HEK293 (cell line): Measurements from ENCODE around the gene MTERF1.

Source experiments
- CTCF ChIA-PET: fragments of 350-600 bp; formaldehyde crosslinking; extraction: SDS; loops from one replicate; lab custom pipeline; 2021; ENCODE audit warnings: antibody characterized with exemption; lab: Yijun Ruan, JAX
- POLR2A ChIA-PET: fragments of 300-600 bp; formaldehyde crosslinking; extraction: SDS; loops from one replicate; lab custom pipeline; 2020; ENCODE audit warnings: antibody characterized with exemption, inconsistent platforms; lab: Yijun Ruan, JAX
- H3K27ac ChIP-seq: fragments of 200-500 bp; sonication (Bioruptor generic); 2 replicates; pipeline ENCODE4 v1.5.1; 2014; ENCODE audit warnings: low read depth, low read length, control low read depth, inconsistent platforms; ENCODE audit errors: extremely low read depth
- H3K36me3 ChIP-seq, 2 experiments: fragments of 200-500 bp in 1 of 2; sonication (Bioruptor generic) in 1 of 2; 1 replicate in 1 of 2; 2 replicates in 1 of 2; pipeline ENCODE4 v1.5.1; 2014 to 2017; ENCODE audit warnings: inconsistent platforms in 2 of 2, low read length in 2 of 2; ENCODE audit not compliant: control insufficient read depth in 2 of 2, insufficient read depth in 1 of 2
- H3K4me1 ChIP-seq: fragments of 200-500 bp; sonication (Bioruptor generic); 2 replicates; pipeline ENCODE4 v1.5.1; 2014; ENCODE audit warnings: mild to moderate bottlenecking, low read length, inconsistent platforms; ENCODE audit not compliant: control insufficient read depth, insufficient read depth
- H3K4me3 ChIP-seq: 2 replicates; pipeline ENCODE4 v1.5.1; 2011; ENCODE audit warnings: low read depth, mild to moderate bottlenecking, control low read depth, low read length, moderate library complexity
- H3K9me3 ChIP-seq: fragments of 200-500 bp; sonication (Bioruptor generic); 2 replicates; pipeline ENCODE4 v1.5.1; 2014; ENCODE audit warnings: low read depth, low read length, inconsistent platforms; ENCODE audit not compliant: control insufficient read depth, insufficient read depth
- BCL11B ChIP-seq: fragments of 450-650 bp; formaldehyde crosslinking; IDR thresholded peaks from 2 replicates; pipeline ENCODE4 v1.5.1; 2016; ENCODE audit warnings: low read depth, missing biosample characterization, missing genetic modification characterization
- KLF1 ChIP-seq: fragments of 450-650 bp; formaldehyde crosslinking; IDR thresholded peaks from 2 replicates; pipeline ENCODE4 v1.5.1; 2016; ENCODE audit warnings: missing biosample characterization, missing genetic modification characterization
- KLF10 ChIP-seq: fragments of 450-650 bp; IDR thresholded peaks from 2 replicates; pipeline ENCODE4 v1.5.1; 2018; ENCODE audit warnings: missing biosample characterization, mild to moderate bottlenecking, missing genetic modification characterization
- KLF9 ChIP-seq: fragments of 450-650 bp; formaldehyde crosslinking; IDR thresholded peaks from 2 replicates; pipeline ENCODE4 v1.5.1; 2016; ENCODE audit warnings: missing biosample characterization, missing genetic modification characterization, low read depth
- SP2 ChIP-seq: fragments of 450-650 bp; formaldehyde crosslinking; IDR thresholded peaks from 2 replicates; pipeline ENCODE4 v1.5.1; 2016; ENCODE audit warnings: missing biosample characterization, missing genetic modification characterization
- TCF7L2 ChIP-seq: IDR thresholded peaks from 2 replicates; pipeline ENCODE4 v1.6.1; 2011; ENCODE audit warnings: low read depth, mild to moderate bottlenecking, inconsistent platforms, low read length, moderate library complexity, borderline replicate concordance
- WT1 ChIP-seq: fragments of 450-650 bp; formaldehyde crosslinking; IDR thresholded peaks from 2 replicates; pipeline ENCODE4 v1.5.1; 2016; ENCODE audit warnings: missing biosample characterization, missing genetic modification characterization
- ZBTB21 ChIP-seq: fragments of 450-650 bp; formaldehyde crosslinking; IDR thresholded peaks from 2 replicates; pipeline ENCODE4 v1.5.1; 2017; ENCODE audit warnings: missing biosample characterization, missing genetic modification characterization
- ZFHX2 ChIP-seq: fragments of 450-650 bp; formaldehyde crosslinking; conservative IDR thresholded peaks from 2 replicates; pipeline ENCODE4 v1.5.1; 2016; ENCODE audit warnings: missing biosample characterization, missing genetic modification characterization
- ZIC2 ChIP-seq: fragments of 450-650 bp; formaldehyde crosslinking; IDR thresholded peaks from 2 replicates; pipeline ENCODE4 v1.5.1; 2016; ENCODE audit warnings: missing biosample characterization, missing genetic modification characterization
- ZNF138 ChIP-seq: fragments of 450-650 bp; formaldehyde crosslinking; IDR thresholded peaks from 2 replicates; pipeline ENCODE4 v1.5.1; 2016; ENCODE audit warnings: missing biosample characterization, missing genetic modification characterization, borderline replicate concordance
- ZNF157 ChIP-seq: fragments of 450-650 bp; formaldehyde crosslinking; IDR thresholded peaks from 2 replicates; pipeline ENCODE4 v1.5.1; 2016; ENCODE audit warnings: missing biosample characterization, missing genetic modification characterization
- ZNF214 ChIP-seq: fragments of 450-650 bp; formaldehyde crosslinking; IDR thresholded peaks from 2 replicates; pipeline ENCODE4 v1.5.1; 2017; ENCODE audit warnings: missing biosample characterization, mild to moderate bottlenecking, missing genetic modification characterization, borderline replicate concordance
- ZNF24 ChIP-seq: fragments of 450-650 bp; formaldehyde crosslinking; IDR thresholded peaks from 2 replicates; pipeline ENCODE4 v1.5.1; 2016; ENCODE audit warnings: missing biosample characterization, missing genetic modification characterization
- ZNF37A ChIP-seq: fragments of 450-650 bp; IDR thresholded peaks from 2 replicates; pipeline ENCODE4 v1.5.1; 2018; ENCODE audit warnings: missing biosample characterization, missing genetic modification characterization
- ZNF391 ChIP-seq: fragments of 450-650 bp; formaldehyde crosslinking; IDR thresholded peaks from 2 replicates; pipeline ENCODE4 v1.5.1; 2016; ENCODE audit warnings: low read depth, missing biosample characterization, missing genetic modification characterization, borderline replicate concordance
- ZNF501 ChIP-seq: fragments of 450-650 bp; formaldehyde crosslinking; IDR thresholded peaks from 2 replicates; pipeline ENCODE4 v1.5.1; 2016; ENCODE audit warnings: missing biosample characterization, missing genetic modification characterization
- ZNF660 ChIP-seq: fragments of 450-650 bp; IDR thresholded peaks from 2 replicates; pipeline ENCODE4 v1.5.1; 2018; ENCODE audit warnings: missing biosample characterization, mild to moderate bottlenecking, missing genetic modification characterization
- ZNF670 ChIP-seq: fragments of 450-650 bp; formaldehyde crosslinking; IDR thresholded peaks from 2 replicates; pipeline ENCODE4 v1.5.1; 2016; ENCODE audit warnings: missing biosample characterization, missing genetic modification characterization, low read depth
- ZNF776 ChIP-seq: fragments of 450-650 bp; formaldehyde crosslinking; IDR thresholded peaks from 2 replicates; pipeline ENCODE4 v1.5.0; 2017; ENCODE audit warnings: missing biosample characterization, missing genetic modification characterization, borderline replicate concordance
- TF ChIP-seq, protein P1 (sequence below): fragments of 450-650 bp; formaldehyde crosslinking; conservative IDR thresholded peaks from 2 replicates; pipeline ENCODE4 v1.5.1; 2016; ENCODE audit warnings: low read depth, missing biosample characterization, missing genetic modification characterization
- TF ChIP-seq, protein P2 (sequence below): fragments of 450-650 bp; formaldehyde crosslinking; IDR thresholded peaks from 2 replicates; pipeline ENCODE4 v1.5.1; 2017; ENCODE audit warnings: missing biosample characterization, mild to moderate bottlenecking, missing genetic modification characterization, moderate library complexity
- TF ChIP-seq, protein P3 (sequence below): fragments of 450-650 bp; formaldehyde crosslinking; IDR thresholded peaks from 2 replicates; pipeline ENCODE4 v1.5.1; 2016; ENCODE audit warnings: missing biosample characterization, missing genetic modification characterization

Gene MTERF1

DNA sequence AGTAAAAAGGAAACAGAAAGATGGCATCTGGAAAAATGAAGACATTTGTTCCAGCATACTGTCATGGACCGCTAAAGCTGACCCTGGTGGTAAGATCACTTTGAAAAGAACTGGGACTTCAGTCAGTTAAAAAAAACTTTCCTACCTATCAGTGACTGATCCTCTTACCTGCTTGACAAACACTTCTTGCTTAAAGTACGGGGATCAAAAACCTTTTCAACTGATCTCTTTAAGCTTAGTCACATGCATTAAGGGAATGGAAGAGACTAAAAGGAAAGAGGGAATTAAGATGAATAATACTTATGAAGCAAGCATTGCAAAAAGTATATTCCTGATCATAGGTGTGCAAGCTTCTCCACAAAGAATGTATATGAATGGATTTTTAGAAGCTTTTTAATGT is 42.1 kb downstream of the MTERF1 start:
- ChIA-PET CTCF (interaction anchor here (0.7 to 1.1 kb wide), 2 partner anchors 216 to 609 kb away, joined by 3 to 4 read pairs; partner anchors contain the start of gene GATAD1), POLR2A (no interaction called here)
- no peak for TF ChIP-seq SP2 (tag by site-specific recombination)
- TF ChIP-seq ZFHX2 (tag by site-specific recombination): no peak
- TF ChIP-seq ZNF138 (tag by site-specific recombination): no peak
- no peak for TF ChIP-seq ZNF214 (tag by site-specific recombination)
- no peak for TF ChIP-seq ZNF670
- TF ChIP-seq, protein P1, sequence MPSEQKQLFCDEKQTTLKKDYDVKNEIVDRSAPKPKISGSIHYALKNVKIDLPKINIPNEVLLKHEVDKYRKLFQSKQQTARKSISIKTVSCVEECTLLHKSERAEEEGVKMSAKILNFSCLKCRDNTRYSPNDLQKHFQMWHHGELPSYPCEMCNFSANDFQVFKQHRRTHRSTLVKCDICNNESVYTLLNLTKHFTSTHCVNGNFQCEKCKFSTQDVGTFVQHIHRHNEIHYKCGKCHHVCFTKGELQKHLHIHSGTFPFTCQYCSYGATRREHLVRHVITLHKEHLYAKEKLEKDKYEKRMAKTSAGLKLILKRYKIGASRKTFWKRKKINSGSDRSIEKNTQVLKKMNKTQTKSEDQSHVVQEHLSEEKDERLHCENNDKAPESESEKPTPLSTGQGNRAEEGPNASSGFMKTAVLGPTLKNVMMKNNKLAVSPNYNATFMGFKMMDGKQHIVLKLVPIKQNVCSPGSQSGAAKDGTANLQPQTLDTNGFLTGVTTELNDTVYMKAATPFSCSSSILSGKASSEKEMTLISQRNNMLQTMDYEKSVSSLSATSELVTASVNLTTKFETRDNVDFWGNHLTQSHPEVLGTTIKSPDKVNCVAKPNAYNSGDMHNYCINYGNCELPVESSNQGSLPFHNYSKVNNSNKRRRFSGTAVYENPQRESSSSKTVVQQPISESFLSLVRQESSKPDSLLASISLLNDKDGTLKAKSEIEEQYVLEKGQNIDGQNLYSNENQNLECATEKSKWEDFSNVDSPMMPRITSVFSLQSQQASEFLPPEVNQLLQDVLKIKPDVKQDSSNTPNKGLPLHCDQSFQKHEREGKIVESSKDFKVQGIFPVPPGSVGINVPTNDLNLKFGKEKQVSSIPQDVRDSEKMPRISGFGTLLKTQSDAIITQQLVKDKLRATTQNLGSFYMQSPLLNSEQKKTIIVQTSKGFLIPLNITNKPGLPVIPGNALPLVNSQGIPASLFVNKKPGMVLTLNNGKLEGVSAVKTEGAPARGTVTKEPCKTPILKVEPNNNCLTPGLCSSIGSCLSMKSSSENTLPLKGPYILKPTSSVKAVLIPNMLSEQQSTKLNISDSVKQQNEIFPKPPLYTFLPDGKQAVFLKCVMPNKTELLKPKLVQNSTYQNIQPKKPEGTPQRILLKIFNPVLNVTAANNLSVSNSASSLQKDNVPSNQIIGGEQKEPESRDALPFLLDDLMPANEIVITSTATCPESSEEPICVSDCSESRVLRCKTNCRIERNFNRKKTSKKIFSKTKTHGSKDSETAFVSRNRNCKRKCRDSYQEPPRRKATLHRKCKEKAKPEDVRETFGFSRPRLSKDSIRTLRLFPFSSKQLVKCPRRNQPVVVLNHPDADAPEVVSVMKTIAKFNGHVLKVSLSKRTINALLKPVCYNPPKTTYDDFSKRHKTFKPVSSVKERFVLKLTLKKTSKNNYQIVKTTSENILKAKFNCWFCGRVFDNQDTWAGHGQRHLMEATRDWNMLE (tag by site-specific recombination): no peak
- H3K4me1 ChIP-seq: peaks cover 6% of the 10 kb centered on the region; the same call in 1 of the 2 replicates
- no peaks in the 10 kb centered on the region for H3K9me3 ChIP-seq
- H3K36me3 ChIP-seq: no peaks in the 10 kb centered on the region
- no peak overlapping the region for H3K27ac ChIP-seq
- no peak overlapping the region for H3K4me3 ChIP-seq

DNA sequence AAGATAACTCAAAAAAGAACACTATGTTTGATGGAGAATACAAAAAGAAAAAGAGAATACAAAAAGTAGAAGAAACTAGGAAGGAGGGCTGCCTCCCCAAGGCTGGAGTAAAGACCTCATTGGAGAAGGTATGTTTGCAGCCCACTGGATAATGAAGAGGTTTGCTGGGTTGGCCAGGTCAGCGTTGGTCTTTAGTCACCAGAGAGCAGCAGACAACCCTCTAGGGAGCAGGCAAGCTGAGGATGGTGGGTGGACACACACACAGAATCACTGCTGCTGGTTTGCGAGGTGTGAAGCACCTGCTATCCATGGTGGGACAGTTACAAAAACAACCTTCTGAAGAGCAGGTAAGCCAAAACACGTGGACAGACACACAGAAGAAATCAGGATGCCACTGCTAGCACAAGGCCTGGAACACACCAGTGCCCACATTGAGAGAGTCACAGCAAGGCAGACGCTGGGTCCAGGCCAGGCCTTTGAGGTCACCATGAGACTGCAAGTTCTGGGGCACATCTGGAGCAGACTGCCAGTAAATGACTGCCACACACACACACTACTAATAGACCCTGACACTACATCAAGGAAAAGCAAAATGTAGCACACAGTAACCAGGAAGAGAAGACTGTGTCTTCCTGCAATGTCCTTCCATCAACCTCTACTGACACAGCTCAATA is 43.0 kb downstream of the MTERF1 start:
- TF ChIP-seq, protein P2, sequence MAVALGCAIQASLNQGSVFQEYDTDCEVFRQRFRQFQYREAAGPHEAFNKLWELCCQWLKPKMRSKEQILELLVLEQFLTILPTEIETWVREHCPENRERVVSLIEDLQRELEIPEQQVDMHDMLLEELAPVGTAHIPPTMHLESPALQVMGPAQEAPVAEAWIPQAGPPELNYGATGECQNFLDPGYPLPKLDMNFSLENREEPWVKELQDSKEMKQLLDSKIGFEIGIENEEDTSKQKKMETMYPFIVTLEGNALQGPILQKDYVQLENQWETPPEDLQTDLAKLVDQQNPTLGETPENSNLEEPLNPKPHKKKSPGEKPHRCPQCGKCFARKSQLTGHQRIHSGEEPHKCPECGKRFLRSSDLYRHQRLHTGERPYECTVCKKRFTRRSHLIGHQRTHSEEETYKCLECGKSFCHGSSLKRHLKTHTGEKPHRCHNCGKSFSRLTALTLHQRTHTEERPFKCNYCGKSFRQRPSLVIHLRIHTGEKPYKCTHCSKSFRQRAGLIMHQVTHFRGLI (tag by site-specific recombination): peak; percentile 57; the same call in 1 of the 2 replicates
- no peak for TF ChIP-seq TCF7L2
- Histone ChIP-seq H3K36me3 (no peaks in the 10 kb centered on the region), H3K4me1 (peaks cover 6% of the 10 kb centered on the region; the same call in 1 of the 2 replicates), H3K27ac (no peak overlapping the region), H3K9me3 (no peaks in the 10 kb centered on the region), H3K4me3 (no peak overlapping the region)
- ChIA-PET CTCF (interaction anchor here (1.1 kb wide), 1 partner anchor 610 kb away, joined by 4 read pairs; the partner anchor contains the start of gene GATAD1), POLR2A (no interaction called here)

DNA sequence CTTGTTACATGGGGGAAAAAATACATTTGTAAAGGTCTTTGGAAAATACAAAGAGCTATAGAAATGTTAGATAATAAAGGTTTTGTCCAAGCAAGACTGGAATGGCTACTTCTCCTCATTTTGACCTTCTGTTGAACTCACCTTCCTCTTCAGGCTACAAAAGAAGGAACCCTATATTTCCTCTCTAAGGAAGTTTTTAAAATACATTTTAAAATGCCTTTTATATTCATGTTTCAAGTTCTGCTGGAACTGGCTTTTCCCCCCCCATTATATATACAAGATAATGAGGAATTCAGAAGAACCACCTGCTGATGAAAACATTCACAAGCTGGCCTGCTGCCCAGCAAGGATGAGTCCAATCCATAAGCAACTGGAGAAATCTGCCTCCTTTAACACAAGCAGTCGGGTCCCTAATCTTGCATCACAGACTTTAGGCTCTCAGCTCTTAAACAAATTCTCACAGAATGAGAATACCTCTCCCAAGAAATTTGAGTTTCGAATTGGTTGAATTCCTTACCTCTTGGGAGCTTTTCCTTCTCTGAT is 44.6 kb downstream of the MTERF1 start:
- ChIA-PET CTCF (interaction anchor here (0.7 to 1.2 kb wide), 3 partner anchors 45 to 393 kb away, joined by 3 to 4 read pairs (median 3); partner anchors contain the start of gene MTERF1), POLR2A (no interaction called here)
- Histone ChIP-seq H3K27ac (no peak overlapping the region), H3K9me3 (no peaks in the 10 kb centered on the region), H3K36me3 (no peaks in the 10 kb centered on the region), H3K4me1 (peaks cover 6% of the 10 kb centered on the region; the same call in 1 of the 2 replicates), H3K4me3 (no peak overlapping the region)
- TF ChIP-seq ZNF776 (tag by site-specific recombination): no peak
- no peak for TF ChIP-seq SP2 (tag by site-specific recombination)
- TF ChIP-seq WT1 (tag by site-specific recombination): no peak
- no peak for TF ChIP-seq ZNF660 (tag by site-specific recombination)
- TF ChIP-seq ZIC2 (tag by site-specific recombination): no peak
- no peak for TF ChIP-seq ZNF24
- TF ChIP-seq KLF10 (tag by site-specific recombination): no peak
- no peak for TF ChIP-seq BCL11B
- TF ChIP-seq ZNF391 (tag by site-specific recombination): no peak
- TF ChIP-seq KLF1: no peak
- TF ChIP-seq, protein P3, sequence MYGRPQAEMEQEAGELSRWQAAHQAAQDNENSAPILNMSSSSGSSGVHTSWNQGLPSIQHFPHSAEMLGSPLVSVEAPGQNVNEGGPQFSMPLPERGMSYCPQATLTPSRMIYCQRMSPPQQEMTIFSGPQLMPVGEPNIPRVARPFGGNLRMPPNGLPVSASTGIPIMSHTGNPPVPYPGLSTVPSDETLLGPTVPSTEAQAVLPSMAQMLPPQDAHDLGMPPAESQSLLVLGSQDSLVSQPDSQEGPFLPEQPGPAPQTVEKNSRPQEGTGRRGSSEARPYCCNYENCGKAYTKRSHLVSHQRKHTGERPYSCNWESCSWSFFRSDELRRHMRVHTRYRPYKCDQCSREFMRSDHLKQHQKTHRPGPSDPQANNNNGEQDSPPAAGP (tag by site-specific recombination): no peak
- no peak for TF ChIP-seq ZFHX2 (tag by site-specific recombination)
- TF ChIP-seq ZNF157: no peak
- no peak for TF ChIP-seq ZNF37A (tag by site-specific recombination)
- TF ChIP-seq ZNF501 (tag by site-specific recombination): no peak
- no peak for TF ChIP-seq KLF9
- no peak for TF ChIP-seq ZBTB21 (tag by site-specific recombination)
